Measurements from ENCODE around the gene PITRM1. TPM values are rescaled to one million over a fixed set of nuclear protein-coding genes. Genes with fewer than 3 reads are reported as not detected.

Gene PITRM1
- polyA plus RNA-seq, 1 experiment: 68.5 TPM

GRCh38 chr10:3149918-3150317 is 22.7 kb downstream of the PITRM1 start:
- no peaks in the 10 kb centered on the region for H3K27me3 ChIP-seq (ENCODE audit: control insufficient read depth, insufficient read depth, low read length)
- ChIA-PET POLR2A (no interaction called here), CTCF (interaction anchor here (1.0 kb wide), 2 partner anchors 12 to 15 kb away, joined by 3 read pairs; no protein-coding TSS in a partner anchor)
- no peak for TF ChIP-seq CTCF (IDR thresholded peaks at IDR 0.05; ENCODE audit: insufficient read depth, low read depth, low read length)
- H3K4me3 ChIP-seq (ENCODE audit: low read depth, low read length): no peak overlapping the region
- H3K36me3 ChIP-seq (ENCODE audit: control insufficient read depth, insufficient read depth, low read length): peaks cover 37% of the 10 kb centered on the region
- no peak for DNase-seq (ENCODE audit: low read depth)

- Histone ChIP-seq H3K4me3 (ENCODE audit: low read depth, low read length) (no peak overlapping the region), H3K36me3 (ENCODE audit: control insufficient read depth, insufficient read depth, low read length) (peaks cover 34% of the 10 kb centered on the region), H3K27me3 (ENCODE audit: control insufficient read depth, insufficient read depth, low read length) (no peaks in the 10 kb centered on the region)
- ChIA-PET CTCF (interaction anchor here (0.8 to 2.4 kb wide), 2 partner anchors 12 to 13 kb away, joined by 3 to 9 read pairs; no protein-coding TSS in a partner anchor), POLR2A (no interaction called here)
- no peak for TF ChIP-seq CTCF (IDR thresholded peaks at IDR 0.05; ENCODE audit: insufficient read depth, low read depth, low read length)
- DNase-seq (ENCODE audit: low read depth): no peak
These were observed 23.6 kb downstream of the PITRM1 start for GRCh38 chr10:3148994-3149393.

- no peak for TF ChIP-seq CTCF (IDR thresholded peaks at IDR 0.05; ENCODE audit: insufficient read depth, low read depth, low read length)
These were observed 24.5 kb downstream of the PITRM1 start for GRCh38 chr10:3148041-3148440.

GRCh38 chr10:3147117-3147820 is 25.3 kb downstream of the PITRM1 start:
- DNase-seq (ENCODE audit: low read depth): no peak
- Histone ChIP-seq H3K36me3 (ENCODE audit: control insufficient read depth, insufficient read depth, low read length) (peaks cover 37% of the 10 kb centered on the region), H3K27me3 (ENCODE audit: control insufficient read depth, insufficient read depth, low read length) (no peaks in the 10 kb centered on the region), H3K4me3 (ENCODE audit: low read depth, low read length) (no peak overlapping the region)
- TF ChIP-seq CTCF (IDR thresholded peaks at IDR 0.05; ENCODE audit: insufficient read depth, low read depth, low read length): no peak
- CTCF ChIA-PET: interaction anchor here (0.7 to 2.4 kb wide), 2 partner anchors 15 to 78 kb away, joined by 3 to 9 read pairs; no protein-coding TSS in a partner anchor
- POLR2A ChIA-PET: no interaction called here

More at GRCh38 chr10:3148041-3148440, 24.5 kb downstream of the PITRM1 start:
- Histone ChIP-seq H3K27me3 (ENCODE audit: control insufficient read depth, insufficient read depth, low read length) (no peaks in the 10 kb centered on the region), H3K36me3 (ENCODE audit: control insufficient read depth, insufficient read depth, low read length) (peaks cover 38% of the 10 kb centered on the region), H3K4me3 (ENCODE audit: low read depth, low read length) (no peak overlapping the region)
- ChIA-PET POLR2A (no interaction called here), CTCF (interaction anchor here (2.4 kb wide), 1 partner anchor 14 kb away, joined by 9 read pairs; no protein-coding TSS in a partner anchor)
- DNase-seq (ENCODE audit: low read depth): no peak

- CTCF ChIA-PET: interaction anchor here (0.7 kb wide), 1 partner anchor 77 kb away, joined by 3 read pairs; no protein-coding TSS in a partner anchor
- TF ChIP-seq CTCF (IDR thresholded peaks at IDR 0.05; ENCODE audit: insufficient read depth, low read depth, low read length): no peak
- H3K27me3 ChIP-seq (ENCODE audit: control insufficient read depth, insufficient read depth, low read length): no peaks in the 10 kb centered on the region
- H3K36me3 ChIP-seq (ENCODE audit: control insufficient read depth, insufficient read depth, low read length): peaks cover 40% of the 10 kb centered on the region
- POLR2A ChIA-PET: no interaction called here
- H3K4me3 ChIP-seq (ENCODE audit: low read depth, low read length): no peak overlapping the region
- no peak for DNase-seq (ENCODE audit: low read depth)
These were observed 26.3 kb downstream of the PITRM1 start for GRCh38 chr10:3146289-3146688.

All from BJ (cell line).